PC-9 (cell line): ENCODE measurements around the gene STEAP4.

Experiments
- EZH2 ChIP-seq: fragments of 200-600 bp; sonication (generic); IDR thresholded peaks from 2 replicates; pipeline ENCODE4 v1.8.0; 2017; ENCODE audit warnings: antibody characterized with exemption, low read depth
- TF ChIP-seq, protein P1 (sequence below): fragments of 200-600 bp; sonication (generic); conservative IDR thresholded peaks from 2 replicates; pipeline ENCODE4 v1.6.1; 2017; ENCODE audit warnings: mixed run types, antibody characterized with exemption, mild to moderate bottlenecking, moderate library complexity

DNA sequence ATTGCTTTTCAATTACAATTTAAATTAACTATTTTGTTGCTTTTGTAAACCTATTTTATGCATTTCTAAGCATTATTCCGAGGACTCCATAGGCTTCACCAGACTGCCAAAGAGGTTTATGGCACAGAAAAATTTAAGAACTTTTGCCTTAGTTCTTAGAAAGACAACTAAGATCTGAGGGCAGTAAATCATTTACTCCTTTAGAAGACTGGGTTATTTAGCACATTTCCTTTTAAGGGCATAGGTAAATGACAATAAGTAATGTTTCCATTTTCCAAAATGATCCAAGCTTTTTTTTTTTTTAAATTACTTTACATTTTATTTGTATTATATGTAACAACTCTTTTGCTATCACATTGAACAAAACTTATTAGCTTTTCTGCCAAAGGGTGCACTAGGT, 15.0 kb upstream of the STEAP4 start:
- TF ChIP-seq EZH2: no peak
- TF ChIP-seq, protein P1, sequence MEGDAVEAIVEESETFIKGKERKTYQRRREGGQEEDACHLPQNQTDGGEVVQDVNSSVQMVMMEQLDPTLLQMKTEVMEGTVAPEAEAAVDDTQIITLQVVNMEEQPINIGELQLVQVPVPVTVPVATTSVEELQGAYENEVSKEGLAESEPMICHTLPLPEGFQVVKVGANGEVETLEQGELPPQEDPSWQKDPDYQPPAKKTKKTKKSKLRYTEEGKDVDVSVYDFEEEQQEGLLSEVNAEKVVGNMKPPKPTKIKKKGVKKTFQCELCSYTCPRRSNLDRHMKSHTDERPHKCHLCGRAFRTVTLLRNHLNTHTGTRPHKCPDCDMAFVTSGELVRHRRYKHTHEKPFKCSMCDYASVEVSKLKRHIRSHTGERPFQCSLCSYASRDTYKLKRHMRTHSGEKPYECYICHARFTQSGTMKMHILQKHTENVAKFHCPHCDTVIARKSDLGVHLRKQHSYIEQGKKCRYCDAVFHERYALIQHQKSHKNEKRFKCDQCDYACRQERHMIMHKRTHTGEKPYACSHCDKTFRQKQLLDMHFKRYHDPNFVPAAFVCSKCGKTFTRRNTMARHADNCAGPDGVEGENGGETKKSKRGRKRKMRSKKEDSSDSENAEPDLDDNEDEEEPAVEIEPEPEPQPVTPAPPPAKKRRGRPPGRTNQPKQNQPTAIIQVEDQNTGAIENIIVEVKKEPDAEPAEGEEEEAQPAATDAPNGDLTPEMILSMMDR: no peak
